M059J (cell line): Measurements from ENCODE around the gene HMBS. TPM values are rescaled to one million over a fixed set of nuclear protein-coding genes. Genes with fewer than 3 reads are reported as not detected.
"Not testable (repeated sequence)": the region's sequence is repeated elsewhere in the genome, so short reads cannot be mapped to it uniquely, and the experiment has no call there.

ENCODE experiments used
- DNase-seq: peaks from one replicate; pipeline ENCODE4 v3.0.0-alpha.2; 2012; ENCODE audit warnings: low read depth
- total RNA-seq: library from RNA; depleted of rRNA; stranded (reverse); fragments of >200 nt; shearing (Covaris generic); gene quantifications from 2 replicates; pipeline ENCODE4 v1.2.3, GENCODE V29; 2014; rRNA removed

HMBS gene
- total RNA-seq, 1 experiment from 2014 or later = 18.5 TPM

DNA sequence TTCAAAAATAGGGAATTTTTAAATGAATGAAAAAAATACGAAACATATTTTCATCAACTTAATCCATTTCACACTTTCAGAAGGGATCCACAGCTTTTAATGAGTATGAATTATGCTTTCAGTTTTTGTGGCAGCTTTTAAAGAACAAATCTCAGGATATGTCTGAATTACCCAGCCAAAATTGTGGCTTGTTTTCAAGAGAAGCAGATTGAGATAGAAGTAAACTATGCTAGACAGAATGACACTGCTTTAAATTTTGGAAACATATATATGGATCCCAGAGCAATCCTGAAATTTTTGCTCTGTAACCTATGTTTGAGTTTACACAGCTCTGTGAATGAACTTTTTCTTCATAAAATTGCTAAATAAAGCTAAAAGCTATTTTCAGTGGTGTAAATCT lies 34.3 kb downstream of the HMBS start:
- DNase-seq = no peak

- peak; percentile 65 for DNase-seq
Observed at GRCh38 chr11:119120639-119121007, 35.9 kb downstream of the HMBS start.

DNA sequence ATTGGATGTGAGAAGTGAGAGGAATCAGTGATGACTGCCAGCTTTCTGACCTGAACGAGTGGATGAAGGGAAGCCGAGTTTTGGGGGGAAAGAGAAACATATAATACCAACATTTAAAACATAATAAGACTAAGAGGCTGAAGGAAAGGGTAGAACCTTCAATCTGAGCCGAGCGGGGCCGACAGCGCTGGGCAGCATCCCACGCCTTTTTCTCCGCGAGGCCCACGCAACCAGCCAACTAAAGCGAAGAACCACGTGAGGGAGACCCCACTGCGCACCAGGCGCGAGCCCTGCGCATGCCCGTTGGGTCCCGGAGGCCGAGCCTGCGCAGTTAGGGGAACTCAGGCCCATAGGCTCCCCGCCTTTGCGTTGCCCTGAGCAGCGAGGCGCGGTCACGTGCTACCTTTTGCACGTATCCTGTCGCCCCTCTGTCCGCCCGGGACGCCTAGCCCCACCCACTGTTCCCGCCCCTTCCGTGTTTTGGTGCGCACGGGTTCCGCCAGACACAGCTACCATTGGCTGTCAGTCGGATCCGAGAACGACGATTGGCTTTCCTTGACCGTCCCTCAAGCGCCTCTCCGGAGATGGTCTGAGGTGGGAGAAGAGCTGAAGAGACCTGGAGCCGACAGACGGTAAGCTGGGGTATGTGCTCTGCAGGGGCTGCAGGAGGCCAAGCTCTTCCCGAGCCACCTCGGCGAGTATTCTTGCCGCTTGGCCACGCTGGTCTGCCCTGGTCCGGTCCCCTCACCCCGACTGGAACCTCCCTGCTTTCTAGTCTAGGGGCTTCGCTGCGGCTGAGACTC lies 36.5 kb downstream of the HMBS start, which contains the start of gene HINFP:
Gene HINFP (plus strand): TSS at position 573 of the 803 bp plus-strand sequence. CDS start 5,365 bp downstream, outside the sequence.
- peak; percentile 98 for DNase-seq

DNA sequence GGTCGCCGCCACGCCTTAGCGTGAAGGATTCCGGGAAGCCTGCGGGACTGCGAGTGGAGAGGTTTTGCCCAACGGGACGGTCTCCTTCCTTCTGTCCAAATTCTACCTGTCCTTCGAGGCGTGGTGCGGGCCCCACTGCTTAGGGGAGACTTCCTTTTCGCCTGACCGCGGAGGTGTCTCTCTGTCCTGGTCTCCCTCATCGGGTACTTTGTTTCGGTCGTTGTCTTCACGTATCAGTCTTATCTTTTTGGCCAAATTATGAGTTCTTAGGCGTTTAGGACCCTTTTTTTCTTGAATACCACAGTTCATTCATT lies 37.1 kb downstream of the HMBS start:
- DNase-seq = no peak

DNA sequence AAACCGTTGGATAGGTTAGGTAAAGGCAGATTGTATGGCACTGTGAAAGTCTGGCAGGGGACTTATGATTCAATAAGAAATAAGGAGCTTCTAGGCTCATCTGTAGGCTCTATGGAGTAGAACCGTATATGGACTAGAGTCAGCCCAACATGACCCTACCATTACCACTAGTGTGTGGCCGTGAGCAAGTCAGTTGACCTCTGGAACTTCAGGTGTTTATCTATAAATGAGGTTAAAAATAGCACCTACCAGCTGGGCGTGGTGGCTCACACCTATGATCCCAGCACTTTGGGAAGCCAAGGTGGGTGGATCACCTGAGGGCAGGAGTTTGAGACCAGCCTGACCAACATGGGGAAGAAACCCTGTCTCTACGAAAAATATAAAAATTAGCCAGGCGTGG lies 41.1 kb downstream of the HMBS start:
- DNase-seq = no peak

DNA sequence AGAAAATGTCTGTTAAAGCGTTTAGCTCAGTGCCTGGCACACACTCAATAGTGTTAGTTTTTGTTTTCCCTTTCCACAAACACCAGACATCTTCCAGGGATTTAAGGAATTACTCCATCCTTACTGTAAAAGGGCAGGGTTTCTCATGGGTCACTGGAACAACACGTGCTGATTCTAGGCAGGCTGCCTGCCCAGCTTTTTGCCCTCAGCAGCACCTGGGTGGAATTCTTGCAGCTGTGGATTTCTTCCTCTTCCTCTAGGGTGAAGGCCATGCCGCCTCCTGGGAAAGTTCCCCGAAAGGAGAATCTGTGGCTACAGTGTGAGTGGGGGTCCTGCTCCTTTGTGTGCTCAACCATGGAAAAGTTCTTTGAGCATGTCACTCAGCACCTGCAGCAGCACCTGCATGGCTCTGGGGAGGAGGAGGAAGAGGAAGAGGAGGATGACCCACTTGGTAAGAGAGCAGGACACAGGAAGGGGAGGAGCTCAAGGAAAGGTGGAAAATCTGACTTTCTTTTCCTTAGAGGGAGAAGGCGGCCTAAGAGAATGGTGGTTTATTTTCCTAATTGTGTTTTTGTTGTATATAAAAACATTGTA lies 42.1 kb downstream of the HMBS start:
- no peak for DNase-seq

GRCh38 chr11:119130662-119131061 lies 46.0 kb downstream of the HMBS start:
- DNase-seq = peak; percentile 28

DNA sequence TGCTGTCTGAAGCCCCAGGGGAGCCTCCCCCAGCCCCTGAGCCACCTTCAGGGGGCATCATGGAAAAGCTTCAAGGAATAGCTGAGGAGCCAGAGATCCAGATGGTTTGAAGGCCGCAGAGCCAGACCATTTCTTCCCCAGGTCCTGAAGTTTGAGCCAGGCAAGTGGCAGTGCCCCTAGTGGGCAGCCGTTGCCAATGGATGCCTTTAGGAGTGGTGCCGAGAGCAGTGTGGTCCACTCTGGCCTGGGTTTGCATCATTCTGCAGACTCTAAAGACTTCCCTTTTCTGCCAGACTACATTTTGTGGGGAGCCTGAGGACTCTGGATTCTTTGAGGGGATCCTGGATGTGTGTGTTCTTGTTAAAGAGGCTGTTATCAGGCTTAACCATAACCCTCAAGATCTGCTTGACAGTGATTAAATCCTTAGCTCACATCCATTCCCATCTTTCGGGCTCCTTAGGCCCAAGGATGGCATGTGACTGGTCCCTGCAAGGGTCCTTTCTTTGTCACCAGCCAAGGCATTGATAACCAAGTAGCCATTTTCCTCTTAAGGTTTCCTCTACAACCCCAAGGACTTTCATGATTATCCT lies 49.8 kb downstream of the HMBS start:
- DNase-seq = peak; percentile 14

GRCh38 chr11:119139276-119139675 lies 54.6 kb downstream of the HMBS start:
- DNase-seq = not testable (repeated sequence)

Other genes with a start within 250 kb of the HMBS start
- gene CXCR5, start 201.0 kb upstream of the HMBS start, total RNA-seq = not detected in 2 replicates
- 15.9 and 27.4 TPM in 2 replicates for gene BCL9L, start 159.0 kb upstream of the HMBS start, total RNA-seq
- not detected in 2 replicates for gene UPK2, start 128.6 kb upstream of the HMBS start, total RNA-seq
- not detected in 2 replicates for gene FOXR1, start 113.1 kb upstream of the HMBS start, total RNA-seq
- 12.8 and 16.3 TPM in 2 replicates for gene CENATAC, start 86.7 kb upstream of the HMBS start, total RNA-seq
- 1,736 and 1,882 TPM in 2 replicates for gene RPS25, start 66.5 kb upstream of the HMBS start, total RNA-seq
- gene TRAPPC4, start 66.1 kb upstream of the HMBS start, total RNA-seq = 114 and 143 TPM in 2 replicates
- gene SLC37A4, start 54.0 kb upstream of the HMBS start, total RNA-seq = 26.5 and 29.5 TPM in 2 replicates
- 152 and 234 TPM in 2 replicates for gene HYOU1, start 27.7 kb upstream of the HMBS start, total RNA-seq
- 18.9 and 20.9 TPM in 2 replicates for gene VPS11, start 17.1 kb upstream of the HMBS start, total RNA-seq
- 42.1 and 50.9 TPM in 2 replicates for gene DPAGT1, start 17.0 kb downstream of the HMBS start, total RNA-seq
- gene C2CD2L, start 22.5 kb downstream of the HMBS start, total RNA-seq = 7.1 and 10.3 TPM in 2 replicates
- gene HINFP, start 36.7 kb downstream of the HMBS start, total RNA-seq = 10.8 and 20.1 TPM in 2 replicates
- gene ABCG4, start 64.2 kb downstream of the HMBS start, total RNA-seq = 0.49 TPM in 1 of 2 replicates, not detected in the other
- 15.9 and 16.8 TPM in 2 replicates for gene NLRX1, start 83.8 kb downstream of the HMBS start, total RNA-seq
- gene NHERF4, start 100.6 kb downstream of the HMBS start, total RNA-seq = not detected in 2 replicates
- 9.0 and 18.8 TPM in 2 replicates for gene CBL, start 121.5 kb downstream of the HMBS start, total RNA-seq
- gene MCAM, start 232.2 kb downstream of the HMBS start, total RNA-seq = 353 and 496 TPM in 2 replicates
- 9.5 and 16.1 TPM in 2 replicates for gene RNF26, start 249.6 kb downstream of the HMBS start, total RNA-seq